Jurkat, Clone E6-1 (cell line): ENCODE results near the gene PRRG1. TPM values are rescaled to one million over a fixed set of nuclear protein-coding genes. Genes with fewer than 3 reads are reported as not detected.
"Not testable (repeated sequence)": the region's sequence is repeated elsewhere in the genome, so short reads cannot be mapped to it uniquely, and the experiment has no call there.

Experiments used
- DNase-seq: peaks from one replicate; pipeline ENCODE4 v3.0.0-alpha.2; 2011; ENCODE audit warnings: low read depth, low spot score
- H3K4me3 ChIP-seq: 2 replicates; pipeline ENCODE4 v1.5.1; 2011; ENCODE audit warnings: mild to moderate bottlenecking, low read length, control low read depth, moderate library complexity
- polyA plus RNA-seq: library from polyadenylated mRNA; unstranded; fragments of >200 nt; gene quantifications from one replicate; pipeline ENCODE4 v1.2.1, GENCODE V29; 2012; ENCODE audit warnings: missing spikeins; ENCODE audit not compliant: insufficient read length, insufficient read depth

The PRRG1 gene
- not detected for polyA plus RNA-seq

- H3K4me3 ChIP-seq = no peak within 1 kb of the TSS
- DNase-seq = no peak
These were observed at the start of gene PRRG1 for GRCh38 chrX:37349221-37350033. PRRG1 (plus strand) TSS chrX:37349364; CDS start chrX:37406250, 56,886 bp downstream.

- H3K4me3 ChIP-seq = no peak overlapping the region
- peak; percentile 1 for DNase-seq
These were observed 46.6 kb upstream of the PRRG1 start for GRCh38 chrX:37302569-37302968.

GRCh38 chrX:37305238-37305637, 43.9 kb upstream of the PRRG1 start:
- H3K4me3 ChIP-seq, DNase-seq: not testable (repeated sequence)

GRCh38 chrX:37314531-37314930, 34.6 kb upstream of the PRRG1 start:
- no peak overlapping the region for H3K4me3 ChIP-seq
- no peak for DNase-seq

- DNase-seq = no peak
- no peak overlapping the region for H3K4me3 ChIP-seq
These were observed 33.5 kb upstream of the PRRG1 start for GRCh38 chrX:37315511-37316248.

GRCh38 chrX:37320541-37321203, 28.5 kb upstream of the PRRG1 start:
- DNase-seq = peak; percentile 29
- no peak overlapping the region for H3K4me3 ChIP-seq

- no peak for DNase-seq
- no peak overlapping the region for H3K4me3 ChIP-seq
These were observed 18.5 kb upstream of the PRRG1 start for GRCh38 chrX:37330642-37331041.

GRCh38 chrX:37331546-37331945, 17.6 kb upstream of the PRRG1 start:
- no peak overlapping the region for H3K4me3 ChIP-seq
- no peak for DNase-seq

- no peak overlapping the region for H3K4me3 ChIP-seq
- no peak for DNase-seq
These were observed 17.1 kb upstream of the PRRG1 start for GRCh38 chrX:37332055-37332454.

GRCh38 chrX:37332987-37333658, 16.0 kb upstream of the PRRG1 start:
- DNase-seq = no peak
- H3K4me3 ChIP-seq = no peak overlapping the region

GRCh38 chrX:37347420-37347819, 1.7 kb upstream of the PRRG1 start:
- no peak for DNase-seq
- no peak overlapping the region for H3K4me3 ChIP-seq

GRCh38 chrX:37348231-37348970, 763 bp upstream of the PRRG1 start:
- H3K4me3 ChIP-seq = no peak overlapping the region
- DNase-seq = no peak

- DNase-seq = no peak
- H3K4me3 ChIP-seq = no peak overlapping the region
These were observed 268 bp upstream of the PRRG1 start for GRCh38 chrX:37348971-37349220.

GRCh38 chrX:37350034-37350365, 836 bp downstream of the PRRG1 start:
- no peak for DNase-seq
- H3K4me3 ChIP-seq = no peak overlapping the region

GRCh38 chrX:37353646-37354045, 4.5 kb downstream of the PRRG1 start:
- no peak for DNase-seq
- no peak overlapping the region for H3K4me3 ChIP-seq

- DNase-seq = no peak
- no peak overlapping the region for H3K4me3 ChIP-seq
These were observed 8.3 kb downstream of the PRRG1 start for GRCh38 chrX:37357436-37357835.

- no peak for DNase-seq
- H3K4me3 ChIP-seq = no peak overlapping the region
These were observed 12.4 kb downstream of the PRRG1 start for GRCh38 chrX:37361596-37361995.

- no peak overlapping the region for H3K4me3 ChIP-seq
These were observed 15.5 kb downstream of the PRRG1 start for GRCh38 chrX:37364666-37365065.

GRCh38 chrX:37367946-37368345, 18.8 kb downstream of the PRRG1 start:
- no peak for DNase-seq
- H3K4me3 ChIP-seq = no peak overlapping the region

More at GRCh38 chrX:37364666-37365065, 15.5 kb downstream of the PRRG1 start:
- no peak for DNase-seq
